T-helper 1 cell treated with Interleukin-12 subunit alpha and Interleukin-12 subunit beta and Interleukin-4 antibody, amounts not matched to agents 30 μg/mL and 1 μg/mL, for 36 hours (primary cell): ENCODE data around the gene GPRIN3.

Experiments used
- H3K27ac Mint-ChIP-seq: one replicate; pipeline ENCODE4 v1.8.0; 2021; ENCODE audit warnings: mild to moderate bottlenecking, mixed read lengths
- H3K27me3 Mint-ChIP-seq: one replicate; pipeline ENCODE4 v1.8.0; 2021; ENCODE audit warnings: low read depth, mixed read lengths
- H3K36me3 Mint-ChIP-seq: one replicate; pipeline ENCODE4 v1.8.0; 2021; ENCODE audit warnings: low read depth, mixed read lengths
- H3K4me1 Mint-ChIP-seq: one replicate; pipeline ENCODE4 v1.8.0; 2021; ENCODE audit warnings: low read depth, mixed read lengths
- H3K4me3 Mint-ChIP-seq: one replicate; pipeline ENCODE4 v1.8.0; 2021; ENCODE audit warnings: mild to moderate bottlenecking, moderate library complexity, mixed read lengths
- H3K9me3 Mint-ChIP-seq: one replicate; pipeline ENCODE4 v1.8.0; 2021; ENCODE audit warnings: mixed read lengths

Gene GPRIN3

DNA sequence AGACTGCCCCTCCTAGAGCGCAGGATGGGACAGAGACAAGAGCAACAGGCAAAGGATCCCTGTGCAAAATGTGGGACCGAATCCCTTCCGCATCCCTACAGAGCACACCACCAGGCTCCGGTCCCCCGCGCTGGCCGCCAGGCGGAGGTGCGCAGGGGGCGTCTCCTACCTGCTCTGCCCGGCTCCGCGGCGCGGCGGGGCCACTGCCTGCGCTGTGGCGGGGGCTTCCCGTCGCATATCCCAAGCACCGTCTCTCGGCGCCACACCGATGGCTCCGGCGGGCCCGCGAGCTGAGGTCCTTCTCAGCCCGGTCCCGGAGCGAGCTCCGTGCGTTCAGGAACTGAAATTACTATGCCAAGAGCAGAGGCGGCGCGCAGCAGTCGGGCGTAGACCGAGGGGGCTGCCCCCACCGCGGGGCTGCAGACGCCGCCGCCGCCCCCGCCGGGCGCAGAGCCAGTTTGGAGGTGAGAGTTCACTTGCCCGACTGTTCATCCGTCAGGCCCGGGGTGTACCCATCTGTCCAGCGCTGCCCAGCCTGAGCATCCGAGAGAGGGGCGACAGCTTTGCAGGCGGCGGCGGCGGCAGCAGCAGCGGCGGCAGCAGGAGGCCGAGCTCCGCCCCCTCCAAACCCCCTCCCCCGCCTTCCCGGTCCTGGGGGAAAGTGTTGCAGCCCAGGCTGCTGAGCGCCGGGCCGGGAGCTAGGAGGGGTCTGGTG, at the start of gene GPRIN3:
GPRIN3 (minus strand) TSS at position 355 of the 715 bp plus-strand sequence. CDS start 57,690 bp downstream, outside the sequence.
- Mint-ChIP-seq H3K27ac (peak within 1 kb of the TSS; percentile 83), H3K27me3 (no peaks in the 10 kb centered on the region), H3K4me3 (peak within 1 kb of the TSS; percentile 97), H3K4me1 (peaks cover 51% of the 10 kb centered on the region), H3K9me3 (no peaks in the 10 kb centered on the region), H3K36me3 (peaks cover 33% of the 10 kb centered on the region)

DNA sequence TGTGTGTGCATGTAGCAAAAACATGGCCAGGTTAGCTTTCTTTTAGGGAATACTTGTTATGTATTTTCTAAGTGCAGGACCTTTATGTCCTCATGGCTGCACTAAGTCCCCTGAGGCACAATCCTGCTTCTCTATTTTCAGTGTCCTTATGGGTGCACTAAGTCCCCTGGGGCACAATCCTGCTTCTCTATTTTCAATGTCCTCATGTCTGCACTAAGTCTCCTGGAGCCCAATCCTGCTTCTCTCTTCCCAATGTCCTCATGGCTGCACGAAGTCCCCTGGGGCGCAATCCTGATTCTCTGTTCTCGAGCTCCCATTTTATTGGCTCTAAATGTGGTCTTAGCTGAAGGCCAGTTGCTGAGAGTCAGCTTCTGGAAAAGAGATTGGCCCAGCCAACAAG, 49.7 kb upstream of the GPRIN3 start:
- peaks cover 15% of the 10 kb centered on the region for H3K27me3 Mint-ChIP-seq
- no peaks in the 10 kb centered on the region for H3K9me3 Mint-ChIP-seq
- no peak overlapping the region for H3K4me3 Mint-ChIP-seq
- peaks cover 2% of the 10 kb centered on the region for H3K36me3 Mint-ChIP-seq
- peaks cover 1% of the 10 kb centered on the region for H3K4me1 Mint-ChIP-seq
- no peak overlapping the region for H3K27ac Mint-ChIP-seq

- H3K9me3 Mint-ChIP-seq: no peaks in the 10 kb centered on the region
- peaks cover 1% of the 10 kb centered on the region for H3K4me1 Mint-ChIP-seq
- H3K27me3 Mint-ChIP-seq: peaks cover 15% of the 10 kb centered on the region
- no peak overlapping the region for H3K27ac Mint-ChIP-seq
- no peak overlapping the region for H3K4me3 Mint-ChIP-seq
- H3K36me3 Mint-ChIP-seq: peaks cover 2% of the 10 kb centered on the region
Observed at GRCh38 chr4:89356086-89356485, 48.5 kb upstream of the GPRIN3 start.

DNA sequence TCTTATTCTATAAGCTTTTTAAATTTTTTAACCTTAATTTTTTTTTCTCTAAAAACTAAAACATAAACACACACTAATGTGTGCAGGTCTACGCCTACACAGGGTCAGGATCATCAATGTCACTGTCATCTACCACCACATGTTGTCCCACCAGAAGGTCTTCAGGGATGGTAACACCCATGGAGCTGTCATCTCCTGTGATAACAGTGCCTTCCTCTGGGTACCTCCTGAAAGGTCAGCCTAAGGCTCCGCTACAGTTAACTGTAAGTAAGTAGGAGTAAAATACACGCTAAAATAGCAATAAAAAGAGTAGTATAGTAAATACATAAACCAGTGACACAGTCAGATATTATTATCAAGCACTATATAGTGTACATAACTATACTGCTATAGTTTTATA, 45.9 kb upstream of the GPRIN3 start:
- no peak overlapping the region for H3K4me3 Mint-ChIP-seq
- H3K9me3 Mint-ChIP-seq: peaks cover 11% of the 10 kb centered on the region
- H3K27me3 Mint-ChIP-seq: peaks cover 15% of the 10 kb centered on the region
- peaks cover 4% of the 10 kb centered on the region for H3K36me3 Mint-ChIP-seq
- H3K4me1 Mint-ChIP-seq: peaks cover 1% of the 10 kb centered on the region
- no peak overlapping the region for H3K27ac Mint-ChIP-seq

- H3K9me3 Mint-ChIP-seq: peaks cover 19% of the 10 kb centered on the region
- peaks cover 1% of the 10 kb centered on the region for H3K4me1 Mint-ChIP-seq
- H3K4me3 Mint-ChIP-seq: no peak overlapping the region
- no peak overlapping the region for H3K27ac Mint-ChIP-seq
- H3K27me3 Mint-ChIP-seq: peaks cover 14% of the 10 kb centered on the region
- H3K36me3 Mint-ChIP-seq: peaks cover 8% of the 10 kb centered on the region
Observed at GRCh38 chr4:89352541-89352940, 44.9 kb upstream of the GPRIN3 start.

GRCh38 chr4:89351201-89351600, 43.6 kb upstream of the GPRIN3 start:
- no peaks in the 10 kb centered on the region for H3K4me1 Mint-ChIP-seq
- peaks cover 3% of the 10 kb centered on the region for H3K27me3 Mint-ChIP-seq
- H3K36me3 Mint-ChIP-seq: peaks cover 12% of the 10 kb centered on the region
- H3K27ac Mint-ChIP-seq: no peak overlapping the region
- H3K4me3 Mint-ChIP-seq: no peak overlapping the region
- H3K9me3 Mint-ChIP-seq: peaks cover 29% of the 10 kb centered on the region

GRCh38 chr4:89347363-89348025, 39.9 kb upstream of the GPRIN3 start:
- H3K36me3 Mint-ChIP-seq: peaks cover 14% of the 10 kb centered on the region
- no peak overlapping the region for H3K4me3 Mint-ChIP-seq
- peaks cover 5% of the 10 kb centered on the region for H3K27me3 Mint-ChIP-seq
- H3K4me1 Mint-ChIP-seq: no peaks in the 10 kb centered on the region
- no peak overlapping the region for H3K27ac Mint-ChIP-seq
- peaks cover 35% of the 10 kb centered on the region for H3K9me3 Mint-ChIP-seq

GRCh38 chr4:89344571-89344970, 37.0 kb upstream of the GPRIN3 start:
- no peak overlapping the region for H3K27ac Mint-ChIP-seq
- H3K27me3 Mint-ChIP-seq: peaks cover 7% of the 10 kb centered on the region
- H3K4me3 Mint-ChIP-seq: no peak overlapping the region
- no peaks in the 10 kb centered on the region for H3K4me1 Mint-ChIP-seq
- peaks cover 29% of the 10 kb centered on the region for H3K9me3 Mint-ChIP-seq
- peaks cover 10% of the 10 kb centered on the region for H3K36me3 Mint-ChIP-seq

GRCh38 chr4:89338206-89338605, 30.6 kb upstream of the GPRIN3 start:
- Mint-ChIP-seq H3K36me3 (no peaks in the 10 kb centered on the region), H3K4me3 (no peak overlapping the region), H3K9me3 (no peaks in the 10 kb centered on the region), H3K27me3 (peaks cover 7% of the 10 kb centered on the region), H3K4me1 (peaks cover 8% of the 10 kb centered on the region), H3K27ac (no peak overlapping the region)

- H3K4me3 Mint-ChIP-seq: no peak overlapping the region
Observed at GRCh38 chr4:89337681-89338080, 30.1 kb upstream of the GPRIN3 start.

DNA sequence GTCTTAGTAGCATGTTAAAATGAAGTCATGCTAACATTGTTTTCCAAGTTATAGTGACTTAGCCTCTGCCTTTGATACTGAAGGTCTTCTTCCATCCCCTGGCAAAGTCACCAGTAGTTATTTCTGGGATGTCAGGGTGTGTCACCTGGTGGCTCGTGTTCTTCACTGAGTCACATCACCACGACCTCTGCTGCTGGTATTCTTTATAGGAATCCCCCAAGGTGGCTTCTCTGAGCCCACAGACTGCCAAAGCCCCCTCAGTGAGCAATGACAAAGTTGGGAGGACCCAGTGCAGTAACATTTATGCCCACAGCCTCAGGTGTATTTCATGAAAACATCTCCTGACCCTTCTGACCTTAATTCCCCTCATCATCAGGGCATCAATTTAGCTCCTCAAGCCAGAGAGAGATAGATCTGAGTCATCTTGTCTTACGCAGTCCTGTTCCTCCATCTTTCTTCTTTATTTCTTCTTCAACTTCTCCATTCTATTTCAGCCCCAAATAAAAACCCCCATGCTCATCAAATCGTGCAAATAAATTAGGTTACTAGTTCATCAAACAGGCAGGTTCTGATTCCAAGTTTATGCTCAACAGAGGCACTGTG, 29.3 kb upstream of the GPRIN3 start:
- Mint-ChIP-seq H3K9me3 (no peaks in the 10 kb centered on the region), H3K36me3 (no peaks in the 10 kb centered on the region), H3K4me1 (peaks cover 8% of the 10 kb centered on the region), H3K4me3 (no peak overlapping the region), H3K27ac (no peak overlapping the region), H3K27me3 (peaks cover 3% of the 10 kb centered on the region)

More at GRCh38 chr4:89337681-89338080, 30.1 kb upstream of the GPRIN3 start:
- Mint-ChIP-seq H3K27me3 (peaks cover 7% of the 10 kb centered on the region), H3K36me3 (no peaks in the 10 kb centered on the region), H3K4me1 (peaks cover 8% of the 10 kb centered on the region), H3K9me3 (no peaks in the 10 kb centered on the region), H3K27ac (no peak overlapping the region)

DNA sequence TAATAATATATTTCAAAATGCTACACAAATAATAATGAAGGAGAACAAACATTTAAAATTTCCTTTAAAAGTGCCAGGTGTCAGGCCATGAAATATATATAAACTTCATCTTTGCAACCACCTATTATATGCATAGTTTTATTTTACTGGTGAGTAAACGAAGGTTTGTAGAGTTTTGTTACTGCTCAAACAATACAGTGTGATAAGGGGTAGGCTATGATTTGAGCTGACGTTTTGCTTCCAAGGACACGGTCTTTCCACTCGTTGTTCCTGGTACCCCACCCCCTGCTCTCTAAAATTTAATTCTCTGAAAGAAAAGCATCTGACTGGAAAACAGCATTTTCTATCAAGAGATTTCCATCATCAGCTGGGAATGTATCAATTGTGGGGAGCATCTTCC, 27.2 kb upstream of the GPRIN3 start:
- Mint-ChIP-seq H3K27ac (no peak overlapping the region), H3K4me3 (no peak overlapping the region), H3K36me3 (no peaks in the 10 kb centered on the region), H3K4me1 (peaks cover 18% of the 10 kb centered on the region), H3K9me3 (peaks cover 4% of the 10 kb centered on the region), H3K27me3 (peaks cover 3% of the 10 kb centered on the region)

- no peak overlapping the region for H3K27ac Mint-ChIP-seq
- H3K9me3 Mint-ChIP-seq: peaks cover 4% of the 10 kb centered on the region
- peaks cover 3% of the 10 kb centered on the region for H3K27me3 Mint-ChIP-seq
- no peaks in the 10 kb centered on the region for H3K36me3 Mint-ChIP-seq
- H3K4me3 Mint-ChIP-seq: no peak overlapping the region
- peaks cover 21% of the 10 kb centered on the region for H3K4me1 Mint-ChIP-seq
Observed at GRCh38 chr4:89334311-89334710, 26.7 kb upstream of the GPRIN3 start.

- H3K27me3 Mint-ChIP-seq: no peaks in the 10 kb centered on the region
- H3K4me1 Mint-ChIP-seq: peaks cover 17% of the 10 kb centered on the region
- H3K27ac Mint-ChIP-seq: no peak overlapping the region
- H3K4me3 Mint-ChIP-seq: no peak overlapping the region
- H3K9me3 Mint-ChIP-seq: peaks cover 16% of the 10 kb centered on the region
- peaks cover 10% of the 10 kb centered on the region for H3K36me3 Mint-ChIP-seq
Observed at GRCh38 chr4:89331686-89332544, 24.3 kb upstream of the GPRIN3 start.
